Glutamatergic neuron (in vitro differentiated cells): Measurements from ENCODE around the gene WDFY1. TPM values are rescaled to one million over a fixed set of nuclear protein-coding genes. Genes with fewer than 3 reads are reported as not detected.
"Not testable (repeated sequence)": the region's sequence is repeated elsewhere in the genome, so short reads cannot be mapped to it uniquely, and the experiment has no call there.

Experiments
- DNase-seq: peaks from one replicate; pipeline ENCODE4 v3.0.0; 2022
- H3K27ac Mint-ChIP-seq: one replicate; pipeline ENCODE4 v1.8.0; 2020; ENCODE audit warnings: mild to moderate bottlenecking, mixed read lengths, inconsistent platforms; ENCODE audit not compliant: unreplicated experiment
- H3K27me3 Mint-ChIP-seq: one replicate; pipeline ENCODE4 v1.8.0; 2020; ENCODE audit warnings: mild to moderate bottlenecking, moderate library complexity, mixed read lengths, inconsistent platforms; ENCODE audit not compliant: unreplicated experiment
- H3K36me3 Mint-ChIP-seq: one replicate; pipeline ENCODE4 v1.8.0; 2020; ENCODE audit warnings: mild to moderate bottlenecking, mixed read lengths, inconsistent platforms; ENCODE audit not compliant: unreplicated experiment
- H3K4me1 Mint-ChIP-seq: one replicate; pipeline ENCODE4 v1.8.0; 2020; ENCODE audit warnings: mild to moderate bottlenecking, low read depth, mixed read lengths, inconsistent platforms; ENCODE audit not compliant: unreplicated experiment
- H3K4me3 Mint-ChIP-seq: one replicate; pipeline ENCODE4 v1.8.0; 2020; ENCODE audit warnings: mild to moderate bottlenecking, mixed read lengths, inconsistent platforms; ENCODE audit not compliant: unreplicated experiment
- H3K9me3 Mint-ChIP-seq: one replicate; pipeline ENCODE4 v1.8.0; 2020; ENCODE audit warnings: mild to moderate bottlenecking, moderate library complexity, mixed read lengths, inconsistent platforms; ENCODE audit not compliant: unreplicated experiment
- CTCF ChIP-seq: fragments of 200-600 bp; sonication (generic); IDR thresholded peaks from one replicate; pipeline ENCODE4 v1.5.0; 2021; ENCODE audit not compliant: partially characterized antibody, unreplicated experiment
- total RNA-seq: library from RNA; stranded (reverse); fragmentation: NEBNext Ultra II Directional; extraction: Animal tissue kit (Norgen Biotek cat#: 25700); gene quantifications from one replicate; pipeline ENCODE4 v1.2.1, GENCODE V29; 2021; ENCODE audit not compliant: unreplicated experiment

The WDFY1 gene
- total RNA-seq, 1 donor from 2014 or later = 33.0 TPM

GRCh38 chr2:223882715-223883114 lies 62.4 kb downstream of the WDFY1 start:
- H3K4me3 Mint-ChIP-seq = no peak overlapping the region
- DNase-seq = no peak
- peaks cover 2% of the 10 kb centered on the region for H3K9me3 Mint-ChIP-seq
- peaks cover 3% of the 10 kb centered on the region for H3K4me1 Mint-ChIP-seq
- H3K27me3 Mint-ChIP-seq = no peaks in the 10 kb centered on the region
- H3K27ac Mint-ChIP-seq = no peak overlapping the region
- no peak for TF ChIP-seq CTCF
- H3K36me3 Mint-ChIP-seq = no peaks in the 10 kb centered on the region

GRCh38 chr2:223880796-223881195 lies 64.3 kb downstream of the WDFY1 start:
- Mint-ChIP-seq H3K4me1 (peaks cover 17% of the 10 kb centered on the region), H3K4me3 (no peak overlapping the region), H3K27me3 (no peaks in the 10 kb centered on the region), H3K27ac (no peak overlapping the region), H3K9me3 (no peaks in the 10 kb centered on the region), H3K36me3 (no peaks in the 10 kb centered on the region)
- no peak for TF ChIP-seq CTCF
- DNase-seq = no peak

GRCh38 chr2:223877721-223878410 lies 67.3 kb downstream of the WDFY1 start:
- H3K36me3 Mint-ChIP-seq = no peaks in the 10 kb centered on the region
- H3K27me3 Mint-ChIP-seq = no peaks in the 10 kb centered on the region
- H3K9me3 Mint-ChIP-seq = no peaks in the 10 kb centered on the region
- DNase-seq = no peak
- H3K4me3 Mint-ChIP-seq = no peak overlapping the region
- H3K4me1 Mint-ChIP-seq = peaks cover 17% of the 10 kb centered on the region
- H3K27ac Mint-ChIP-seq = no peak overlapping the region
- TF ChIP-seq CTCF = no peak

GRCh38 chr2:223873672-223874071 lies 71.5 kb downstream of the WDFY1 start:
- H3K4me3 Mint-ChIP-seq = no peak overlapping the region

GRCh38 chr2:223872772-223873171 lies 72.4 kb downstream of the WDFY1 start:
- H3K9me3 Mint-ChIP-seq, H3K36me3 Mint-ChIP-seq, H3K27me3 Mint-ChIP-seq, DNase-seq, H3K27ac Mint-ChIP-seq, H3K4me3 Mint-ChIP-seq: not testable (repeated sequence)
- peaks cover 21% of the 10 kb centered on the region for H3K4me1 Mint-ChIP-seq

More at GRCh38 chr2:223873672-223874071, 71.5 kb downstream of the WDFY1 start:
- Mint-ChIP-seq H3K4me1 (peaks cover 21% of the 10 kb centered on the region), H3K27me3 (no peaks in the 10 kb centered on the region), H3K36me3 (no peaks in the 10 kb centered on the region), H3K9me3 (peaks cover 4% of the 10 kb centered on the region), H3K27ac (no peak overlapping the region)
- DNase-seq = no peak
- TF ChIP-seq CTCF = no peak

- DNase-seq, H3K27ac Mint-ChIP-seq, H3K27me3 Mint-ChIP-seq, H3K36me3 Mint-ChIP-seq, H3K9me3 Mint-ChIP-seq, H3K4me3 Mint-ChIP-seq: not testable (repeated sequence)
- peaks cover 11% of the 10 kb centered on the region for H3K4me1 Mint-ChIP-seq
Measured at GRCh38 chr2:223871661-223872060, 73.5 kb downstream of the WDFY1 start.
